Endothelial cell of umbilical vein (primary cell): ENCODE results near the gene MTFR1L. TPM values are rescaled to one million over a fixed set of nuclear protein-coding genes. Genes with fewer than 3 reads are reported as not detected.

Experiments
- BruUV-seq: library from RNA; stranded (reverse); fragments of 400-500 nt; replicated peaks from 2 replicates; lab custom pipeline; 2021; lab: Mats Ljungman, UMichigan
- CTCF ChIA-PET: fragments of 300-600, 350-600 bp; sonication (Branson Sonifier 250); formaldehyde crosslinking; loops from one replicate; lab custom pipeline; 2021; ENCODE audit warnings: antibody characterized with exemption, inconsistent platforms; lab: Charles Lee
- POLR2A ChIA-PET: fragments of 300-600, 350-600 bp; sonication (Branson Sonifier 250); formaldehyde crosslinking; loops from one replicate; lab custom pipeline; 2021; ENCODE audit warnings: antibody characterized with exemption, inconsistent platforms; lab: Charles Lee
- DNase-seq: peaks from one replicate; pipeline ENCODE4 v3.0.0-alpha.2; 2011; ENCODE audit warnings: low read depth, low spot score
- FAIRE-seq: peaks from 2 replicates; lab custom pipeline; 2011; peaks lifted over from hg19 to GRCh38; lab: Jason Lieb, UNC
- H2AFZ ChIP-seq: 2 replicates; pipeline ENCODE4 v1.6.0; 2012; ENCODE audit warnings: low read depth, low read length, control low read depth, inconsistent platforms
- H3K27ac ChIP-seq: 2 replicates; pipeline ENCODE4 v1.5.1; 2011; ENCODE audit warnings: low read depth, mild to moderate bottlenecking, control low read depth, low read length, moderate library complexity; ENCODE audit not compliant: insufficient read depth
- H3K27me3 ChIP-seq, 2 experiments: 2 replicates each; pipeline versions ENCODE4 v1.6.0 to v1.6.1; 2011; ENCODE audit warnings: low read length in 2 of 2, mixed read lengths in 1 of 2; ENCODE audit not compliant: control insufficient read depth in 2 of 2, insufficient read depth in 2 of 2
- H3K36me3 ChIP-seq, 2 experiments: 2 replicates in 1 of 2; 3 replicates in 1 of 2; pipeline ENCODE4 v1.5.1; 2011; ENCODE audit warnings: low read length in 2 of 2, mild to moderate bottlenecking in 1 of 2, moderate library complexity in 1 of 2; ENCODE audit not compliant: control insufficient read depth in 2 of 2, insufficient read depth in 2 of 2; ENCODE audit errors: extremely low read depth in 1 of 2
- H3K4me1 ChIP-seq: 3 replicates; pipeline ENCODE4 v1.5.1; 2011; ENCODE audit warnings: mild to moderate bottlenecking, low read length; ENCODE audit not compliant: control insufficient read depth, insufficient read depth; ENCODE audit errors: extremely low read depth
- H3K4me2 ChIP-seq: 2 replicates; pipeline ENCODE4 v1.6.1; 2011; ENCODE audit warnings: low read length, control low read depth, mixed read lengths; ENCODE audit not compliant: insufficient read depth
- H3K4me3 ChIP-seq, 3 experiments: fragments of 200-600 bp in 1 of 3; sonication (generic), shearing (Covaris generic) in 1 of 3; replicated peaks in 1 of 3; 2 replicates each; pipeline ENCODE4 v1.5.1; 2011 to 2016; ENCODE audit warnings: control low read depth in 3 of 3, low read length in 3 of 3, mild to moderate bottlenecking in 2 of 3, inconsistent platforms in 1 of 3, low read depth in 1 of 3, moderate library complexity in 1 of 3; ENCODE audit not compliant: insufficient read depth in 1 of 3
- H3K79me2 ChIP-seq: 2 replicates; pipeline ENCODE4 v1.6.0; 2012; ENCODE audit warnings: low read length, inconsistent platforms; ENCODE audit not compliant: control insufficient read depth, insufficient read depth
- H3K9ac ChIP-seq: replicated peaks from 2 replicates; pipeline ENCODE3; 2011; ENCODE audit warnings: low read length, control low read depth; ENCODE audit not compliant: insufficient read depth; ENCODE audit errors: extremely low read depth
- H3K9me1 ChIP-seq: replicated peaks from 3 replicates; pipeline ENCODE4 v1.6.0; 2011; ENCODE audit warnings: mild to moderate bottlenecking, low read length; ENCODE audit not compliant: control insufficient read depth, insufficient read depth; ENCODE audit errors: extremely low read depth
- H3K9me3 ChIP-seq: replicated peaks from 2 replicates; pipeline ENCODE4 v1.5.1; 2012; ENCODE audit warnings: low read length, inconsistent platforms; ENCODE audit not compliant: control insufficient read depth, insufficient read depth
- H4K20me1 ChIP-seq: replicated peaks from 2 replicates; pipeline ENCODE3; 2011; ENCODE audit warnings: mild to moderate bottlenecking, low read length; ENCODE audit not compliant: control insufficient read depth, insufficient read depth; ENCODE audit errors: extremely low read depth
- CTCF ChIP-seq, 2 donors: IDR thresholded peaks; 1 replicate in 1 of 2; 2 replicates in 1 of 2; pipeline ENCODE4 v1.5.1; 2011; ENCODE audit warnings: low read length in 2 of 2, mild to moderate bottlenecking in 2 of 2, moderate library complexity in 2 of 2, control low read depth in 1 of 2, inconsistent platforms in 1 of 2, low read depth in 1 of 2; ENCODE audit not compliant: insufficient read depth in 1 of 2; ENCODE audit errors: extremely low read depth in 1 of 2
- EZH2 ChIP-seq: IDR thresholded peaks from 2 replicates; pipeline ENCODE4 v1.6.1; 2012; ENCODE audit warnings: borderline replicate concordance, low read depth, mild to moderate bottlenecking, moderate library complexity, low read length, inconsistent platforms; ENCODE audit not compliant: severe bottlenecking
- FOS ChIP-seq: IDR thresholded peaks from 2 replicates; pipeline ENCODE4 v1.6.1; 2011; ENCODE audit warnings: mild to moderate bottlenecking, low read length, moderate library complexity, borderline replicate concordance; ENCODE audit not compliant: insufficient read depth
- GATA2 ChIP-seq: IDR thresholded peaks from 2 replicates; pipeline ENCODE4 v1.7.0; 2011; ENCODE audit warnings: low read depth, mild to moderate bottlenecking, moderate library complexity, mixed read lengths, low read length; ENCODE audit not compliant: insufficient read length, insufficient read depth
- JUN ChIP-seq: IDR thresholded peaks from 2 replicates; pipeline ENCODE4 v1.6.1; 2011; ENCODE audit warnings: borderline replicate concordance, low read depth; ENCODE audit not compliant: insufficient read length, insufficient read depth
- MAX ChIP-seq: IDR thresholded peaks from 2 replicates; pipeline ENCODE4 v1.6.1; 2011; ENCODE audit not compliant: insufficient read depth, insufficient read length
- MYC ChIP-seq: IDR thresholded peaks from one replicate; pipeline ENCODE4 v1.6.1; 2011; ENCODE audit warnings: mild to moderate bottlenecking, low read depth, low read length
- POLR2A ChIP-seq: IDR thresholded peaks from 2 replicates; pipeline ENCODE4 v1.6.1; 2012; ENCODE audit warnings: low read depth, mild to moderate bottlenecking, control low read depth, low read length
- POLR2AphosphoS5 ChIP-seq: IDR thresholded peaks from 2 replicates; pipeline ENCODE4 v1.6.1; 2012; ENCODE audit warnings: low read depth, mild to moderate bottlenecking, control low read depth, low read length, moderate library complexity; ENCODE audit not compliant: insufficient read depth
- dilution Hi-C: fragments of 300-500 bp; cut with MboI; formaldehyde crosslinking; loops from one replicate; pipeline ENCODE4 v1.15.0; 2019; ENCODE audit warnings: low sequenced_read_pairs; ENCODE audit not compliant: extremely low pct_ligation_motif_present
- intact Hi-C: fragments of 100-400 bp; cut with micrococcal nuclease; formaldehyde crosslinking; loops from one replicate; pipeline ENCODE4 v1.10.0; 2022
- polyA plus RNA-seq, 4 experiments: library from polyadenylated mRNA; depleted of rRNA in 3 of 4; stranded (reverse) in 3 of 4; unstranded in 1 of 4; fragments of >200 nt; gene quantifications; 2 replicates each; pipeline versions ENCODE4 v1.2.1 to v1.2.3, GENCODE V29; 2011 to 2012; ENCODE audit warnings: missing spikeins in 1 of 4
- total RNA-seq: library from RNA; stranded (reverse); gene quantifications from 2 replicates; pipeline ENCODE4 v1.2.3, GENCODE V29; 2021

The MTFR1L gene
- total and polyA plus RNA-seq, 2 donors (not counting 3 experiments of a cell fraction or from before 2014, with no cell fraction given): 34.8 to 45.5 TPM

- ChIA-PET CTCF (no interaction called here), POLR2A (no interaction called here)
- FAIRE-seq (no peak), DNase-seq (no peak)
- dilution Hi-C loops: no loop called here
- no peak overlapping the region for H3K27ac ChIP-seq
- H3K79me2 ChIP-seq: no peaks in the 10 kb centered on the region
- H3K4me2 ChIP-seq: no peak overlapping the region
- no peaks in the 10 kb centered on the region for H3K4me1 ChIP-seq
- no TSS peak for BruUV-seq
- no peaks in the 10 kb centered on the region for H3K9me3 ChIP-seq
- TF ChIP-seq MYC (no peak), JUN (no peak), FOS (no peak), MAX (no peak), POLR2AphosphoS5 (no peak), CTCF (IDR thresholded peaks at IDR 0.05; ENCODE audit: extremely low read depth in 1 of 2, insufficient read depth in 1 of 2, low read depth in 1 of 2, low read length in 2 of 2) (no peak), EZH2 (no peak), POLR2A (no peak), GATA2 (no peak)
- H2AFZ ChIP-seq: no peak overlapping the region
- H3K36me3 ChIP-seq: no peaks in the 10 kb centered on the region
- H4K20me1 ChIP-seq: no peaks in the 10 kb centered on the region
- no peak overlapping the region for H3K9ac ChIP-seq
- no peaks in the 10 kb centered on the region for H3K9me1 ChIP-seq
- no peak overlapping the region for H3K4me3 ChIP-seq
- no peaks in the 10 kb centered on the region for H3K27me3 ChIP-seq
- intact Hi-C loops: no loop called here
Observed at GRCh38 chr1:25772692-25773245, 47.0 kb upstream of the MTFR1L start.
